SK-N-SH (cell line): ENCODE measurements around the gene EFNA3. TPM values are rescaled to one million over a fixed set of nuclear protein-coding genes. Genes with fewer than 3 reads are reported as not detected.

Experiments used
- CTCF ChIA-PET: fragments of 300-600, 350-600 bp; formaldehyde crosslinking; extraction: SDS; loops from one replicate; lab custom pipeline; 2021; lab: Yijun Ruan, JAX
- POLR2A ChIA-PET: fragments of 350-600 bp; sonication (Branson Sonifier 250); formaldehyde crosslinking; extraction: SDS; loops from one replicate; lab custom pipeline; 2020; ENCODE audit warnings: antibody characterized with exemption, inconsistent platforms; lab: Yijun Ruan, JAX
- DNase-seq: peaks from one replicate; pipeline ENCODE4 v3.0.0; 2012
- H2AFZ ChIP-seq: fragments of 200-600 bp; sonication (generic); 2 replicates; pipeline ENCODE4 v1.8.1; 2016; ENCODE audit warnings: antibody characterized with exemption, mild to moderate bottlenecking, low read depth
- H3F3A ChIP-seq: fragments of 200-600 bp; sonication (generic); replicated peaks from 2 replicates; pipeline ENCODE3; 2016; ENCODE audit warnings: antibody characterized with exemption, mild to moderate bottlenecking; ENCODE audit not compliant: insufficient read depth
- H3K27ac ChIP-seq, 2 experiments: fragments of 200-500 bp in 1 of 2; fragments of 200-600 bp in 1 of 2; sonication (Bioruptor generic) in 1 of 2; sonication (generic), shearing (Covaris generic) in 1 of 2; 2 replicates each; pipeline versions ENCODE4 v1.5.1 to v1.6.1; 2014 to 2016; ENCODE audit warnings: low read depth in 2 of 2, inconsistent platforms in 1 of 2, low read length in 1 of 2, mild to moderate bottlenecking in 1 of 2, mixed read lengths in 1 of 2
- H3K27me3 ChIP-seq: fragments of 200-600 bp; sonication (generic), shearing (Covaris generic); 2 replicates; pipeline ENCODE4 v1.6.1; 2016; ENCODE audit warnings: mixed run types; ENCODE audit not compliant: insufficient read depth
- H3K36me3 ChIP-seq, 2 experiments: fragments of 200-500 bp in 1 of 2; fragments of 200-600 bp in 1 of 2; sonication (Bioruptor generic) in 1 of 2; sonication (generic) in 1 of 2; replicated peaks in 1 of 2; 2 replicates each; pipeline versions ENCODE3 to v1.5.1; 2014 to 2016; ENCODE audit warnings: low read length in 1 of 2, mild to moderate bottlenecking in 1 of 2; ENCODE audit not compliant: insufficient read depth in 2 of 2, control insufficient read depth in 1 of 2
- H3K4me1 ChIP-seq, 2 experiments: fragments of 200-500 bp in 1 of 2; fragments of 200-600 bp in 1 of 2; sonication (Bioruptor generic) in 1 of 2; sonication (generic), shearing (Covaris generic) in 1 of 2; 2 replicates each; pipeline versions ENCODE4 v1.5.1 to v1.6.1; 2014 to 2016; ENCODE audit warnings: low read depth in 1 of 2, low read length in 1 of 2, mixed run types in 1 of 2; ENCODE audit not compliant: insufficient read depth in 2 of 2, control insufficient read depth in 1 of 2
- H3K4me2 ChIP-seq: fragments of 200-600 bp; sonication (generic), shearing (Covaris generic); 2 replicates; pipeline ENCODE4 v1.6.1; 2017; ENCODE audit warnings: mixed run types
- H3K4me3 ChIP-seq, 2 experiments: fragments of 200-500 bp in 1 of 2; fragments of 200-600 bp in 1 of 2; sonication (Bioruptor generic) in 1 of 2; sonication (generic), shearing (Covaris generic) in 1 of 2; 2 replicates each; pipeline versions ENCODE4 v1.5.1 to v1.8.1; 2014 to 2016; ENCODE audit warnings: low read depth in 2 of 2, inconsistent platforms in 1 of 2, low read length in 1 of 2, mild to moderate bottlenecking in 1 of 2, mixed read lengths in 1 of 2, moderate library complexity in 1 of 2
- H3K79me2 ChIP-seq: fragments of 200-600 bp; sonication (generic); 2 replicates; pipeline ENCODE4 v1.8.1; 2017; ENCODE audit warnings: mild to moderate bottlenecking; ENCODE audit not compliant: insufficient read depth
- H3K9ac ChIP-seq: fragments of 200-600 bp; sonication (generic); 2 replicates; pipeline ENCODE4 v1.6.1; 2017; ENCODE audit warnings: mixed run types
- H3K9me2 ChIP-seq: fragments of 200-600 bp; sonication (generic); 2 replicates; pipeline ENCODE4 v1.6.1; 2017; ENCODE audit warnings: mixed run types
- H3K9me3 ChIP-seq: fragments of 200-600 bp; sonication (generic); 2 replicates; pipeline ENCODE4 v1.6.1; 2017; ENCODE audit warnings: mixed run types, mild to moderate bottlenecking, moderate library complexity
- H4K20me1 ChIP-seq: fragments of 200-600 bp; sonication (generic); 2 replicates; pipeline ENCODE4 v1.6.1; 2017; ENCODE audit warnings: mild to moderate bottlenecking, mixed run types; ENCODE audit not compliant: insufficient read depth
- CHD2 ChIP-seq: fragments of 150-350 bp; IDR thresholded peaks from 2 replicates; pipeline ENCODE4 v1.6.1; 2018; ENCODE audit warnings: low read length; ENCODE audit not compliant: partially characterized antibody
- ELF1 ChIP-seq: IDR thresholded peaks from 2 replicates; pipeline ENCODE4 v1.4.0; 2012
- FOXJ3 ChIP-seq: sonication (generic); formaldehyde crosslinking; IDR thresholded peaks from 2 replicates; pipeline ENCODE4 v1.5.1; 2020; ENCODE audit warnings: mild to moderate bottlenecking, missing genetic modification reagents
- FOXM1 ChIP-seq: IDR thresholded peaks from 2 replicates; pipeline ENCODE4 v1.4.0; 2012; ENCODE audit warnings: low read depth, mild to moderate bottlenecking
- GABPA ChIP-seq: IDR thresholded peaks from 2 replicates; pipeline ENCODE4 v1.4.0; 2012; ENCODE audit warnings: low read depth, mild to moderate bottlenecking
- GATA2 ChIP-seq: sonication (generic); formaldehyde crosslinking; IDR thresholded peaks from 2 replicates; pipeline ENCODE4 v1.5.0; 2020; ENCODE audit warnings: mild to moderate bottlenecking, missing genetic modification reagents
- MEF2A ChIP-seq: IDR thresholded peaks from 2 replicates; pipeline ENCODE4 v1.4.0; 2012; ENCODE audit warnings: low read depth, borderline replicate concordance
- MXI1 ChIP-seq: IDR thresholded peaks from 2 replicates; pipeline ENCODE4 v1.6.1; 2012; ENCODE audit warnings: mild to moderate bottlenecking, low read depth, low read length, improper control_type of control experiment
- NFIC ChIP-seq: IDR thresholded peaks from 2 replicates; pipeline ENCODE4 v1.4.0; 2012; ENCODE audit warnings: borderline replicate concordance
- RAD21 ChIP-seq: IDR thresholded peaks from 2 replicates; pipeline ENCODE4 v1.6.1; 2012; ENCODE audit warnings: mild to moderate bottlenecking, low read length
- RCOR1 ChIP-seq: fragments of 150-350 bp; IDR thresholded peaks from 2 replicates; pipeline ENCODE4 v1.6.1; 2017; ENCODE audit warnings: antibody characterized with exemption, low read length
- RFX5 ChIP-seq: IDR thresholded peaks from 2 replicates; pipeline ENCODE4 v1.6.1; 2012; ENCODE audit warnings: mild to moderate bottlenecking, improper control_type of control experiment, low read length
- SIN3A ChIP-seq: IDR thresholded peaks from 2 replicates; pipeline ENCODE4 v1.6.1; 2012; ENCODE audit warnings: low read depth, mild to moderate bottlenecking, low read length, moderate library complexity, borderline replicate concordance
- YY1 ChIP-seq: IDR thresholded peaks from 2 replicates; pipeline ENCODE4 v1.4.0; 2012; ENCODE audit warnings: low read depth, mild to moderate bottlenecking
- WGBS: methylation state at CpG from one replicate; pipeline ENCODE4 v1.1.6; 2017; ENCODE audit warnings: low lambda C conversion rate; 5-methylcytosine and 5-hydroxymethylcytosine counted together
- polyA plus RNA-seq, 3 experiments: library from polyadenylated mRNA; depleted of rRNA; stranded (reverse); fragments of >200 nt; gene quantifications; 2 replicates each; pipeline ENCODE4 v1.2.3, GENCODE V29; 2012
- TF ChIP-seq, protein P1 (sequence below): IDR thresholded peaks from 2 replicates; pipeline ENCODE4 v1.4.0; 2012; ENCODE audit warnings: low read depth, borderline replicate concordance
- TF ChIP-seq, protein P2 (sequence below): IDR thresholded peaks from 2 replicates; pipeline ENCODE4 v1.4.0; 2012; ENCODE audit warnings: low read depth, borderline replicate concordance
- TF ChIP-seq, protein P3 (sequence below): IDR thresholded peaks from 2 replicates; pipeline ENCODE4 v1.6.1; 2012; ENCODE audit warnings: mild to moderate bottlenecking, low read depth, low read length, moderate library complexity
- TF ChIP-seq, protein P4 (sequence below): IDR thresholded peaks from 2 replicates; pipeline ENCODE4; 2012
- TF ChIP-seq, protein P5 (sequence below): IDR thresholded peaks from 2 replicates; pipeline ENCODE4 v1.4.0; 2012; ENCODE audit warnings: low read depth

EFNA3 gene
- polyA plus RNA-seq, 1 of the 3 experiments (the other 2 are of a cell fraction): 6.0 TPM

GRCh38 chr1:155043793-155044192 is 34.8 kb upstream of the EFNA3 start:
- POLR2A ChIA-PET: interaction anchor here (0.7 to 1.6 kb wide), 6 partner anchors 9 to 83 kb away, joined by 3 to 8 read pairs (median 4); no protein-coding TSS in a partner anchor
- DNase-seq: no peak
- Histone ChIP-seq H3F3A (no peaks in the 10 kb centered on the region), H3K27ac (no peak overlapping the region), H3K9ac (no peak overlapping the region), H3K4me2 (no peak overlapping the region), H3K4me3 (no peak overlapping the region), H3K9me3 (no peaks in the 10 kb centered on the region), H3K4me1 (peaks cover 7 to 15% of the 10 kb centered on the region in 2 experiments; a peak in 1 of 4 replicates), H3K79me2 (no peaks in the 10 kb centered on the region), H2AFZ (no peak overlapping the region; the same call in 1 of the 2 replicates)
- CTCF ChIA-PET: interaction anchor here (1.0 to 26.0 kb wide), 12 partner anchors 11 to 124 kb away, joined by 3 to 573 read pairs (median 14); partner anchors contain the start of genes DCST1, DCST2, EFNA3 and EFNA4
- WGBS: 90% methylated on average over 3 of the region's 3 CpGs
- TF ChIP-seq, protein P1, sequence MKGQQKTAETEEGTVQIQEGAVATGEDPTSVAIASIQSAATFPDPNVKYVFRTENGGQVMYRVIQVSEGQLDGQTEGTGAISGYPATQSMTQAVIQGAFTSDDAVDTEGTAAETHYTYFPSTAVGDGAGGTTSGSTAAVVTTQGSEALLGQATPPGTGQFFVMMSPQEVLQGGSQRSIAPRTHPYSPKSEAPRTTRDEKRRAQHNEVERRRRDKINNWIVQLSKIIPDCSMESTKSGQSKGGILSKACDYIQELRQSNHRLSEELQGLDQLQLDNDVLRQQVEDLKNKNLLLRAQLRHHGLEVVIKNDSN: no peak
- TF ChIP-seq GABPA (no peak), NFIC (no peak), MEF2A (no peak), GATA2 (no peak), FOXJ3 (no peak), YY1 (no peak), ELF1 (no peak), MXI1 (no peak), CHD2 (no peak), FOXM1 (no peak), SIN3A (no peak), RCOR1 (no peak), RAD21 (no peak), RFX5 (no peak)
- TF ChIP-seq, protein P2, sequence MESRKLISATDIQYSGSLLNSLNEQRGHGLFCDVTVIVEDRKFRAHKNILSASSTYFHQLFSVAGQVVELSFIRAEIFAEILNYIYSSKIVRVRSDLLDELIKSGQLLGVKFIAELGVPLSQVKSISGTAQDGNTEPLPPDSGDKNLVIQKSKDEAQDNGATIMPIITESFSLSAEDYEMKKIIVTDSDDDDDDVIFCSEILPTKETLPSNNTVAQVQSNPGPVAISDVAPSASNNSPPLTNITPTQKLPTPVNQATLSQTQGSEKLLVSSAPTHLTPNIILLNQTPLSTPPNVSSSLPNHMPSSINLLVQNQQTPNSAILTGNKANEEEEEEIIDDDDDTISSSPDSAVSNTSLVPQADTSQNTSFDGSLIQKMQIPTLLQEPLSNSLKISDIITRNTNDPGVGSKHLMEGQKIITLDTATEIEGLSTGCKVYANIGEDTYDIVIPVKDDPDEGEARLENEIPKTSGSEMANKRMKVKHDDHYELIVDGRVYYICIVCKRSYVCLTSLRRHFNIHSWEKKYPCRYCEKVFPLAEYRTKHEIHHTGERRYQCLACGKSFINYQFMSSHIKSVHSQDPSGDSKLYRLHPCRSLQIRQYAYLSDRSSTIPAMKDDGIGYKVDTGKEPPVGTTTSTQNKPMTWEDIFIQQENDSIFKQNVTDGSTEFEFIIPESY: no peak
- TF ChIP-seq, protein P3, sequence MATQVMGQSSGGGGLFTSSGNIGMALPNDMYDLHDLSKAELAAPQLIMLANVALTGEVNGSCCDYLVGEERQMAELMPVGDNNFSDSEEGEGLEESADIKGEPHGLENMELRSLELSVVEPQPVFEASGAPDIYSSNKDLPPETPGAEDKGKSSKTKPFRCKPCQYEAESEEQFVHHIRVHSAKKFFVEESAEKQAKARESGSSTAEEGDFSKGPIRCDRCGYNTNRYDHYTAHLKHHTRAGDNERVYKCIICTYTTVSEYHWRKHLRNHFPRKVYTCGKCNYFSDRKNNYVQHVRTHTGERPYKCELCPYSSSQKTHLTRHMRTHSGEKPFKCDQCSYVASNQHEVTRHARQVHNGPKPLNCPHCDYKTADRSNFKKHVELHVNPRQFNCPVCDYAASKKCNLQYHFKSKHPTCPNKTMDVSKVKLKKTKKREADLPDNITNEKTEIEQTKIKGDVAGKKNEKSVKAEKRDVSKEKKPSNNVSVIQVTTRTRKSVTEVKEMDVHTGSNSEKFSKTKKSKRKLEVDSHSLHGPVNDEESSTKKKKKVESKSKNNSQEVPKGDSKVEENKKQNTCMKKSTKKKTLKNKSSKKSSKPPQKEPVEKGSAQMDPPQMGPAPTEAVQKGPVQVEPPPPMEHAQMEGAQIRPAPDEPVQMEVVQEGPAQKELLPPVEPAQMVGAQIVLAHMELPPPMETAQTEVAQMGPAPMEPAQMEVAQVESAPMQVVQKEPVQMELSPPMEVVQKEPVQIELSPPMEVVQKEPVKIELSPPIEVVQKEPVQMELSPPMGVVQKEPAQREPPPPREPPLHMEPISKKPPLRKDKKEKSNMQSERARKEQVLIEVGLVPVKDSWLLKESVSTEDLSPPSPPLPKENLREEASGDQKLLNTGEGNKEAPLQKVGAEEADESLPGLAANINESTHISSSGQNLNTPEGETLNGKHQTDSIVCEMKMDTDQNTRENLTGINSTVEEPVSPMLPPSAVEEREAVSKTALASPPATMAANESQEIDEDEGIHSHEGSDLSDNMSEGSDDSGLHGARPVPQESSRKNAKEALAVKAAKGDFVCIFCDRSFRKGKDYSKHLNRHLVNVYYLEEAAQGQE: no peak
- TF ChIP-seq, protein P4, sequence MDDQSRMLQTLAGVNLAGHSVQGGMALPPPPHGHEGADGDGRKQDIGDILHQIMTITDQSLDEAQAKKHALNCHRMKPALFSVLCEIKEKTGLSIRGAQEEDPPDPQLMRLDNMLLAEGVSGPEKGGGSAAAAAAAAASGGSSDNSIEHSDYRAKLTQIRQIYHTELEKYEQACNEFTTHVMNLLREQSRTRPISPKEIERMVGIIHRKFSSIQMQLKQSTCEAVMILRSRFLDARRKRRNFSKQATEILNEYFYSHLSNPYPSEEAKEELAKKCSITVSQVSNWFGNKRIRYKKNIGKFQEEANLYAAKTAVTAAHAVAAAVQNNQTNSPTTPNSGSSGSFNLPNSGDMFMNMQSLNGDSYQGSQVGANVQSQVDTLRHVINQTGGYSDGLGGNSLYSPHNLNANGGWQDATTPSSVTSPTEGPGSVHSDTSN: no peak
- TF ChIP-seq, protein P5, sequence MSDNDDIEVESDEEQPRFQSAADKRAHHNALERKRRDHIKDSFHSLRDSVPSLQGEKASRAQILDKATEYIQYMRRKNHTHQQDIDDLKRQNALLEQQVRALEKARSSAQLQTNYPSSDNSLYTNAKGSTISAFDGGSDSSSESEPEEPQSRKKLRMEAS: no peak
- TF ChIP-seq, all 33 proteins: peak for 0
- H3K9me2 ChIP-seq: no peaks in the 10 kb centered on the region
- no peaks in the 10 kb centered on the region for H3K36me3 ChIP-seq
- no peaks in the 10 kb centered on the region for H4K20me1 ChIP-seq
- no peaks in the 10 kb centered on the region for H3K27me3 ChIP-seq
